ENCODE results near the gene PCSK5.
"Not testable (repeated sequence)": the region's sequence is repeated elsewhere in the genome, so short reads cannot be mapped to it uniquely, and the experiment has no call there.

PCSK5 gene

DNA sequence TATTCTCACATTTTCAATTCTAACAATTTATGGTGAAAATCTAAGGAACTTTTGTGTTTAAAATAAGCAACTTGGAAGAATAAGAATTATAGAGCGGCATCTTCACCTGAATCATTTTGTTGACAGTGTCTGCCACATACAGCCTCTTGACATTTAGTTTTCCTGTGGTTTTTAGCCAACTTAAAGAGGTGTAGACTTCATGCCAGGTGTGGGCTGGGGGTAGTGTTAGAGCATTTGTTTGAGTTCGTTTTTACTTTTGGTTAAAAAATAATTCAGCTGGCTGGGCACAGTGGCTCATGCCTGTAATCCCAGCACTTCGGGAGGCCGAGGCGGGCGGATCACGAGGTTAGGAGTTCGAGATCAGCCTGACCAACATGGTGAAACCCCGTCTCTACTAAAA, 72.8 kb downstream of the PCSK5 start:
- not testable (repeated sequence) for DNase-seq (ENCODE audit: low spot score)

DNA sequence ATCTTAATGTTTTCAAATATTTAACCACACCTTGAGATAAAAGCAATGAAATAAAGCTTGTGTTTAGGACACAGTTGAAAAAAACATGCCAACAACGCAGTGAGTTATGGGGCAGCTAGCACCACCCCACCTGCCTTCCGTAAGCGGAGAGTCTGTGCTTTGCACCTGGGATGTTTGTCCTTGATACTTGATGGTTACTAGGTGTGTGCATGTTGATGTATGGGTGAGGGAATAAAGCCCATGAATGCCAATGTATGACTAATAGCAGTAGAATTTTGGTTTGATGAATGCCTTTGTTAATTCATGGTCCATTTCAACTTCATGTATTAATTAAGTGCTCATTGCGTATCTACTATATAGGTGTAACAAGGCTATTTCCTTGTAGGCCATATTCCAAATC, 74.0 kb downstream of the PCSK5 start:
- no peak for DNase-seq (ENCODE audit: low spot score)

DNA sequence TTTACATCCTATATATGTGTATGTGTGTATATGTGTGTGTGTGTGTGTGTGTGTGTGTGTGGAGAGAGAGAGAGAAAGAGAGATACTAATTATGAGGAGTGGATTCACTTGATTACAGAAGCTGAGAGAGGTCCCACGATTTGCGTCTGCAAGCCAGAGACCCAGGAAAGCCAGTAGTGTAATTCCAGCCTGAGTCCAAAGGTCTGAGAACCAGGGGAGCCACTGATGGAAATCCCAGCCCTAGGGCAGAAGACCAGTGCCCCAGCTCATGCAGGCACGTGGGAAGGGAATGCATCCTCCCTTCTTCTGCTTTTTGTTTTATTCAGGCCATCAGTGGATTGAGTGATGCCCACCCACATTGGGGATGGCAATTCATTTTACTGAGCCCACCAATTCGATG, 74.8 kb downstream of the PCSK5 start:
- no peak for DNase-seq (ENCODE audit: low spot score)

DNA sequence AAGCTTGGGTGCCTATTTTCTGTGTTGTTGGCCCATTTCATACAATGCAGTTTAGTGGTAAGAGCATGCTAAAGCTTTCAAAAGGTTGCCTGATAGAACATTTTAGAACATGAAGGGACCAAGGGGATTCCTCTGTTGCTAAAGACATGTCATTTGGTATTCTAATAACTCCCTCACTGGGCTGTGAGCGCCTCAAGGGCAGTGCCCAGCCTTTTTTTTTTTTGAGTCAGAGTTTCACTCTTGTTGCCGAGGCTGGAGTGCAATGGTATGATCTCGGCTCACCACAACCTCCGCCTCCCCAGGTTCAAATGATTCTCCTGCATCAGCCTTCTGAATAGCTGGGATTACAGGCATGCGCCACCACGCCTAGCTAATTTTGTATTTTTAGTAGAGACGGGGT, 77.1 kb downstream of the PCSK5 start:
- no peak for DNase-seq (ENCODE audit: low spot score)

DNA sequence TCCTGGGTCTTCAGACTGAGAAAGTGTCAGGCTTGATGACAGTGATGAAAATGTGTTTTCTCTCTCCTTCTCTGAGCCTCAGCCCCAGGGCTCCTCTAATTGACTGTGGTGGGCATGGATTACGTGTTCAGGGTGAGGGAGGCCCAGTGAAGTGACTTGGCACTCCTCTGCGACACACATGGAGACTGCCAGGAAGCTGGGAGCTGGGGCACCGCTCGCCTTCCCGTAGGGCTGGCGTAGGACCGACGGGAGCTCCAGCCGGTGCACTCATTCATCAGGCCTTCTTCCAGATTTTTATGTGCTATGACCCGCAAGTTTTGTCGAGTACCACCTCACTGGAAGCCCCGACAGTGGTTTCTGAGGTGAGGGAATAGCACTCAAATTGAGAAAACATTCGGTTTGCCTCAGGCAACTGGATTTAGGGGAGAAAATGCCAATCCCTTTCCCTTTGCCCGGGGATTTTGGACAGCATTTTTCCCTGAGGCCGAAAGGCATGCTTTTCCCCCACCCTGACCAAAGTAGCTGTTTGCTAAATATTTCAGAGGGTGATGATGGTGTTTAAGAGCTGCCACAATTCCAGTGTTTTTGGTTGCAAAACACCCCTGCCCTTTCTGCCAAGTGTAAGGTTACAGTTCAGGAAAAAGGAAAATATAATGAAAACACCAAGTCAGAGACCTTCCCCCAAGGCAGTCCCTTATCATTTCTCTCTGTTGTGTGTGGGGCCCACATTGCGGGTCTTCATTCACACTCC, 83.7 kb downstream of the PCSK5 start:
- DNase-seq (ENCODE audit: low spot score) = no peak

DNA sequence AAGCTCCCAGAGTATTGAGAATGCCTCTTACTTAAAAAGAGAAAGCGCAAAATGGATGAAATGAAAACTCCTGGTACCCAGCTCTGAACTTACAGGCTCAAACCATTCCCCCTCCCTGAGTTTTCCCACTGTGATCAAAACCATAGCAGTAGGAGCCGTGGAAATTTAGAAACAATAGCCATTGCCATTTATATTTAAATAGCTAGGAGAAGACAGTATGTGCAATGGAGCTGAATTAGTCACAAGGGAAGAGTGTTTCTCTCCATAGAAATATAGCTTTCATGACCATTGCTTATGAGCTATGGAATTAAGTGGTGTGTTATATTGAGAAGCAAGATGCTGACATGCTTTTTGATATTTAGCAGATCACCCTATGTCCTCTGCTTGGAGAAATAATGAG, 84.6 kb downstream of the PCSK5 start:
- DNase-seq (ENCODE audit: low spot score) = no peak

DNA sequence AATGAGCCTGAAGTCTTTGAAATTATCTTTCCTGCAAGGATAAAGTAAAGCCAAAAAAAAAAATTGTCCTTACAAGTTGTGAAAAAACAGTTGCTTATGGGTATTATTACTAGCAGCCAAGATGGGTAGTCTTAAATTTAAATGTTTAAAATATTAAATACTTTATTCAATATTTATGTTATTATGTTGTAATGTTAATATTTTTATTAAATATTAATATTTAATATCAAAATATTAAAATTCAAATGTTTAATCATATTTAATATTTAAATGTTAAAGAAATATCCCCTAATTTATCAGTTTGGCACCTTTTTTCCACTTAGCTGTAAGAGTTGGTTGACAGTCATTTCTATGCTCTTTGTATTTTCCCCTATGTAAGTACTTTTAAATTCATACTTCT, 86.1 kb downstream of the PCSK5 start:
- no peak for DNase-seq (ENCODE audit: low spot score)

DNA sequence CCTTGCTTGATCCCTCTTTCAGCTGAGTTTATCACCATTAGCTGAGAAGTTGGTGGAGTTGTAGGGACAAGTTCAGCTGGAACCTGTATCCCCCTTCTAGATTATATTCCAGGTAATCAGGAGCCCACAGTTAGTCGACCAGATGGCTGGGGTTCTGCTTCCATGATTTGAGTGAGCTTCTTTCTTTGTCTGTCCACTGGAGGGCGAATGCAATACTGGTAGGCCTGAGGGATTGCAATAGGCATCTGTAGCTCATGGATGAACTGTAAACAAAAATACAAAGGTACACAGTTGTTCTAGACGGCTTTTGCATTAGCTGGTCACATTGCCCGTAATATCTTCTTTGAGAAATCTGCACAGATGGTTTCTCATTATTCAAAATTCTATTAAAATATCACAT, 88.9 kb downstream of the PCSK5 start:
- DNase-seq (ENCODE audit: low spot score) = peak; percentile 10

DNA sequence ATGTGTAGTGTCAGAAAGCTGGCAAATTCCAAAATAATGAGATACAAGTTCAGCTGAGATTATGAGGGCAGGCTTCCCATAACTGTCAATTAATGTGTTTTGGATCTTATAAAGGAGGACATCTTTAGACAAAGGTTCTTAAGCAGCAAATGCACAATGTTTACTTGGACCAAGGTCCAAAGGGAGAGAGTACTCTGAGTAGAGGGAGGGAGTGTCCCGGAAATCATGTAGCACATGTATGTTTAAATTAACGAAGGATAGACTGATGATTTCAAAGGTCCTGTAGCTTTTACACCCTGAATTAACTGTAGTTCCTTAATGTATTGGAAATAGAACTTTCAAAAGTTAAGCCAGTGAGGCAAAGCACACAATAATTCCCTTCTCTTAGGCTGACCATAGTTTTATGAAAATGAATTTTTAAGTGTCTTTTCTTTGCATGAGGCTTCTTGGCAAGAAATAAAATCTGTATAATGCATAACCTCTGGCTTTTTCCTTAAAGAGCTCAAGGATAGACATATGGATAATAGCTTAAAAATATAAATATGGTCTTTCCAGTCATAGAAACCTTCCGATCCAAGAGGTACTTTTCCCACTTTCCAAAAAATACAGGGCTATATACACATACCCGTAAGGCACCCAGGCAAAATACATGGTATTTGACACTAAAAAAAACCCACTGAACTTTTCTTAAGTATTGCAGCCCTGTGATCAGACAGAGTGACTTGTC, 93.0 kb downstream of the PCSK5 start:
- DNase-seq (ENCODE audit: low spot score) = no peak

DNA sequence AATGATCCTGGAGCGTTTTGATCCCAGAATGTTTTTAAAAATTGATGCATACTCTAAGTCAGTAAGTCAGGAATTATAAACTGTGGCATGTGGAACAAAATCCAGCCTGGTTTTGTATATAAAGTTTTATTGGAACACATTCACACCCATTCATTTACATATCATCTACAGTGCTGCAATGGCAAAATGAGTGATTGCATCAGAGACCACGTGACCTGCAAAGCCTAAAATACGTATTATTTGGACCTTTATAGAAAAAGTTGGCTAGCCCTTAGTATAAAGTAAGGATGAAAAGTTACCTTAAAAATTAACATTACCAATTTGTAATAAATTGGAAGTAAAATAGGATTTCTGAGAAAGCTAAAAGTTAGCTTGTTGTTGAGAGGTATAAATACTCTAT, 95.0 kb downstream of the PCSK5 start:
- DNase-seq (ENCODE audit: low spot score) = no peak

DNA sequence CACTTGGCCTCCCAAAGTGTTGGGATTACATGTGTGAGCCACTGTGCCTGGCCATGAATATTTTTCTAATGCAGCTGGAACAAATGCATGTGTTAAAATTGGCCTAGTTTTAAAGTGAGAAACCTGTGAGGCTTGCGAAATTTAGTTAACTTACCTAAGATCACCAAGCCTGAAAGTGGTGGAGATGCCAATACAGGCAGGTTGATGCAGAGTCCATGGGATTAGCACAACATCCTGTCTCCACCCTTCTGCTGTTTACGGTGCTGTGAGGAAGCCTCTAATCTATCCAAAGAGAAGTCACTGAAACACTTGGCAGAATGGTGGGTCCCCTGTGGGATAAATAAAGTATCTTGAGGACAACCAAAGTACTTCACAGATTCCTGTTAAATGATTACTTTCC, 98.2 kb downstream of the PCSK5 start:
- DNase-seq (ENCODE audit: low spot score) = no peak

DNA sequence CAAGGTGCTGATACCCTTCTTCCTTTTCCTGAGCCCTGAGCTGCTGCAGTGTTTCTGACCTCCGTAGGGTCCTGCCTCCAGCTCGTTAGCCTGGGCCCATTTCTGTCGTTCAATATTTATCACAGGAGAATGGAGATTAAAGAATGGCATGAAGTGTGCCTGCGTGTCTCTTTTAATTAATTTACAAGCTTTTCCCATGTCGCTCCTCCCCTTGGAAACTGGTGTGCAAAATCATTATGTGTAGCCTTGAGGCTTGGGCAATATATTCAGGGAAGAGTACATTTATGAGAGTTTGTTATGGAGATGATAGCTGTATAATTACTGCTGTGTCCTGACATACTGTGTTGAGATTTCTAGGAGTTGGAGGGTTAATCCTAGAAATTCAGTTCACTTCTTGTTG, 99.7 kb downstream of the PCSK5 start:
- no peak for DNase-seq (ENCODE audit: low spot score)

DNA sequence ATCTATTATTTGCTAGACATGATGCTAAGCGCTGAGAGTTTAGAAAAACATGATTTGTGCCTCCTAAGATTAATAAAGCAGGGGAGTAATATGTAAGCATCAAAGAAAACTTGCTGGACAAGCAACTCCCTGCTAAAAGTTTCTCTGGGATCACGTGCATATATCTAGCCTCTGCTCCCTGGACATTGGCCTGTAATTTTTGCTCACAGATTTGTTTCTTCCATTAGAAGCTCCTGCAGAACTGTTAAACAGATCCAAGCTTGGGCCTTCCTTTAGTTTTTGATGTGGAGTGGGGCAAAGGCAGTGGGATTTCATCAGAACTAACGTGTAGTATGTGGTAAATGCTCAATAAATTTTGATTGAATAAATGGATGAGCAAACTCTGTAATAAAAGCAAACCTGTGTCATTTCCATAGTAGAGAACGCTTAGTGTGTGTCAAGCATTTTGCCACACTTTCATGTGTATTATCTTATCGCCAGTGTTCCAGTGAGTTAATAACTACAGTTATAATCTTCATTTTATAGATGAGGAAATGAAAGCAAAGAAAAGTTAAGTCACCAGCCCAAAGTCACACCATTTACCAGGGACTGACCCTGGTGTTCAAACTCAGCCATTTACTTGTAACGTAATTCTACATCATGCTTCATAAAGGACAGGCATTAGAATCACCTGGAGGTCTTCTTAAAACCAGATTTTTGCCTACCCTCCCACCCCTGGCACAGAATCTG, 100.3 kb downstream of the PCSK5 start:
- DNase-seq (ENCODE audit: low spot score) = no peak

DNA sequence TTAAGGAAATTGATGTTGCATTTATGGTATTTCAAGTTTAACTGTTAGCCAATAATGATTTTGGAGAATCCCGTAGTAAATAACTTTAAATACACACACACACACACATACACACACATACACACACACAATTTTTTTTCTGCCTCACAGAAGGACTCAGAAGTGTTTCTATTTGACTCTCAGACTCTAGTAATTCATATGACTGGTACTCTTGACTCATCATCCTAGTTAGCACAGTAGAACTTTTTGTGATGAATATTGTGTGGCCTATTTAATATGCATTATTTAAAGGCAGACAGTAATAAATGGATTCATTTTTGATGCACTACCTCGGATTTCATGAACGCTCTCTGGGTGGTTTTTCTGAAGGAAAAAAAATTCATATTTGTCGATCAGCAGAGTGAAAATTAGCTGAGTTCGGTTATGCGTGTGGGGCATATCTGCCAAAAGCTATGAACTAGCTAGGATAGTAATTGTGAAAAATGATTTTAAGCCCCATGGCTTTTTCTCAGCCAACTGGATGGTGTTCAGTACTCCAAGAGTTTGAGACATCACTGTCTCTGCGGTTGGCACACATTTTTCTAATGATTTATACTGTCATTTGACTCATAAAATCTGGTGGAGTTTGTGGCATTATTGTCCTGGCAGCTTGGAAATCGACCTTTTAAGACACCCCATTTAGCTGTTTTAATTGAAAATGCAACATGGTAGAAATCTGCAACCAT, 102.2 kb downstream of the PCSK5 start:
- DNase-seq (ENCODE audit: low spot score) = peak; percentile 14

DNA sequence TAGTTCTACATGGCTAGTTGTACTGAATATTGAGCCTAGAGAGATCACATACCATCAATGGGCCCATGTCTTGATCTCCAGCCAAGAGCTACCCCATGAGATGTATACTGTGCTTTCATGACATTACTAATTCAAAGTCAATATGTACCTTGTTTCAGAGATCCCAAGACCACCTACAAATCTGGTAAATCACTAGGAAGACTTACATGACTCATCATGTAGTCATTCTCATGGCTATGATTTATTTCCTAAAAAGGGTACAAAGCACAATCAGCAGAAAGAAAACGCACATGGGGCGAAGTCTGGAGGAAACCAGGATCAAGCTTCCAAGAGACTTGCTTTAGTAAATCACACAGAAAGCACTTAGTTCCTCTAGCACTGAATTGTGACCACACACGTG, 103.0 kb downstream of the PCSK5 start:
- DNase-seq (ENCODE audit: low spot score) = peak; percentile 32

DNA sequence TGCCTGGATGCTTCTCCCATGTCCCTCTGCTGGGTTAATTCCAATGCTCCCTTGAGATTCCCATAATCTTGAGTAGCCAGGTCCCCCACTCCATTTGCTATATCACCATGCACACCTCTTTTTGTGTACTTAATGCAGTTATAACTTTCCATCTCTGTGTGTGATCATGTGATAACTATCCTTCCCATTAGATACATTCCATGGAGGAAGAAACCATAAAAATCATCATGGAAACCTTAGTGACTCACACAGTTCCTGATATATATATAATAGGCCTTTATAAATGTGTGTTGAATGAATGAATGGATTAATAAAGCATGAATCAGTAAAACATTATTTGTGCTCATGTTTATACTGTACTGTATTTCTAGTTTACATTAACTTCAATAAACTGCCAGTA, 104.6 kb downstream of the PCSK5 start:
- no peak for DNase-seq (ENCODE audit: low spot score)

DNA sequence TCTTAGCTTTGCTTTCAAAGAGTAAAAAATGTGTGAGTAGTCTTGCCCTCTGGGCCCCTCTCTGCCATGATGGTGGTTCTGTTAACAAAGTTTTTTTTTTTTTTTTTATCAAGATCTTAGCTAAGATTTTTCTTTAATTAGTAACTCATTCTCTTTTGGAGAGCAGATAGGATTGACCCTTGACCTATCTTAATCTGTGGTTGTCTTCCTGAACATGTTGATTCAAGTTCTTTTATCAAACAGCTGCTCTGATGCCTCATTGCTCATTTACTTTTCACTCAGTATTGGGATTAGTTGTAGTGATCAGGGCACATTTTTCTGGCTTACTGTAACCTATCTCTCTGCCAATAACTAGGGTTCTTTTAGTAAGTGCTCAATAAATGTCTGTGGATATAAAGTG, 106.3 kb downstream of the PCSK5 start:
- no peak for DNase-seq (ENCODE audit: low spot score)

DNA sequence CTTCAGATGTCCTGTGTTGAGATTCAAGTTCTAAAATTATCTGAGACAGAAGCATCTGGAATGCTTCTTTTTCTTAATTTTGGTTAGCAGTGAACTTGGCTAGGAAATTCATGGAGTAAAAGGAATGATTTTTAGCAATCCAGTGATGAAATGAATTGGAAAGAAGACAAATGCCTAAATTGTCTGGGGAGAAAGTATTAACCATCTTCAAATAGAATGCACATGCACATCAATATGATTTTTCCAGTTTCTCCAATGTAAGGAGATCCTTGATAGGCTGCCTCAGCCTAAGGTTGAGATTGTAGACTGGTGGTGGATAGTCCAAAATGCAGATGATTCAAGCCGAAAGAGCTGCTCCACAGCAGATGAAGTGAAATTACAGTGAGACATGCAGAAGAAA, 106.7 kb downstream of the PCSK5 start:
- DNase-seq (ENCODE audit: low spot score) = no peak

DNA sequence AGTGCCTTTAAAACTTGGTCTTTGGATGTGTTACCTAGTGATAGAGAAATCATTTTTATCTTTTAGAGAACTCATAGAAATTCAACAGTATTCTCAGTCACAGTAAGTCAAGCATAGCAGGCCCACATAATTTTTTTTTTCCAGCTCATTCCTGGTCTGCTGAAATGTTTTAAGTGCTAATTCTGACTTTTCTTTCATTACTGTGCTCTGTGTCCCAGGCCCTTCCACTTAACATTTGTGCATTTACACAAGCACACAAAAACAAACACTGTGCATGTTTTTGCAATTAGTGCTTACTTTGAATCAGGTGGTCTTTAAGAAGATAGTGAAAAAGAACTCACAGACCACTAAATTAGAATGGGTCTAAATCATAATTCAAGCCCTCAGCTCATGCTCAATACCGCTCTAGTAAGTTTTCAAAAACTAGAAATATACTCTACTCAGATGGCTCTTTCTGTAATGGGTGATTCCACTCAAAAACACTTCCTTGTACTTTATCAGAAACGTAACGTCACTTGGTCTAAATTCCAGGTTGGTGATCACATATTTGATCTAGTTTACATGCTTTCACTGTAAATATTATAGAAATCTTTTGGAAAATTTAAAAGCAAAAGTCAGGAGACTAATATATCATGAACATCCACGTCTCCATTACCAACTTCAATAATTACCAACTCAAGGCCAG, 107.8 kb downstream of the PCSK5 start:
- no peak for DNase-seq (ENCODE audit: low spot score)

DNA sequence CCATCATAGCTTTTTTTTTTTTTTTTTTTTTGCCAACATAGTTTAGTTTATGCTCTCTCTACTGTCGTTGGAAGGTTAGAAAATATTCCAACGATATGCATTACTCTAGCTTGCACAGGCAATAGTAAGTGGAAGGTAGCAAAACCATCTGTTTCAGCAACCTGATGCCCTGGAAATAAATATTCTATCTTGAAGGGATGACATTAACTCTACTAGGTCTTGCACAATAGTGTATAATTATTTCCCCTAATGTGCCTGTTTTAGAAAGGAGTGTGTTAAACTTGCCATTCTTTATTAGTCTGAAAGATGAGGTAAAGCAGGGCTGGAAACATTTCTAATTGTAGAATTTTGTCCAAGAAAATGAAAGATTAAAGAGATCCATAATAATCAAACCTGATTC, 111.0 kb downstream of the PCSK5 start:
- DNase-seq (ENCODE audit: low spot score) = no peak

DNA sequence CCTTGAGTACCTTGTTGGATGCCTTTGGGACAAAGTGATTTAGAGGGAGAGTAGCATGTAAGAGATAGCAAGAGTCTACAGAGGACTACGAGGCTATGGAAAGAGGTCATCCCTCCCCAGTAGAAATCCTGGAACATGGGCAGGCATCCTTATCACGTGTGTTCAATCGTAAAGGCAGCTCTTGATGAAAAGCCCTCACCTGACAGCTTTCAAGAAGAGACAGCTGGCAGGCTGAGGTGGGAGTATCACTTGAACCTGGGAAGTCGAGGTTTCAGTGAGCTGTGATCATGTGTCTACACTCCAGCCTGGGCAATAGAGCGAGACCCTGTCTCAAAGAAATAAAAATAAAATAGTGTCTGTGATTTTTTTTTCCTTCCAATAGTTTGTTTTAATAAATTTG, 112.6 kb downstream of the PCSK5 start:
- no peak for DNase-seq (ENCODE audit: low spot score)

DNA sequence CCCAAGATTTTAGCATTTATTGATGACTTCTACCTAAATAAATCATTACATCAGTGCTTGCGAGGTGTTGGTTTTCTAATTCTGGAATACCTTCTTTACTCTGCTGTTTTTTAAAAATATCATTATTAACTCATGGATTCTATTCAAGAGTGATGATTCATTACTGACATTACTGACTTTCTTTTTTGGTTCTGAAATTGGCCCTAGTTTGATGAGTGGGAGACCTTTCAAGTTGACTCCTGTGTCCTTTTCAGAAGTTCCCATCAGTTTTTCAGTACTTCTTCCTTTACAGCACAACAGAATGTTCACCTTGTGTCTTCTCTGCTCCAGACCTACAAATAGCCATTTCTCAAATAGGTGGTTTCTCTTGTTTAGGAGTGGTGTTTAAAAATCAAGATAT, 114.1 kb downstream of the PCSK5 start:
- no peak for DNase-seq (ENCODE audit: low spot score)

All from RKO (cell line).